Heart left ventricle (tissue), 16 donors: ENCODE measurements around the gene TMEM185A. TPM values are rescaled to one million over a fixed set of nuclear protein-coding genes. Genes with fewer than 3 reads are reported as not detected.

Experiments
- ATAC-seq, 4 donors: fragments of 200-7000 bp; cut with Tn5 transposase; one replicate each; pipeline ENCODE4 v1.9.1; 2020 to 2022; ENCODE audit warnings: moderate library complexity in 4 of 4, mild to moderate bottlenecking in 3 of 4, moderate number of reproducible peaks in 1 of 4
- DNase-seq, 5 donors: peaks; one replicate each; pipeline ENCODE4 v3.0.0-alpha.2; 2020
- H3K27ac ChIP-seq, 12 donors: fragments of 200-600 bp; sonication (generic) in 4 of 12; one replicate each; pipeline versions ENCODE4 v1.5.0 to v1.8.0; 2016 to 2022; ENCODE audit warnings: mild to moderate bottlenecking in 2 of 12
- H3K27me3 ChIP-seq, 9 donors: fragments of 200-600 bp; sonication (generic) in 2 of 9; one replicate each; pipeline versions ENCODE4 v1.5.1 to v1.8.0; 2016 to 2022; ENCODE audit warnings: mild to moderate bottlenecking in 3 of 9
- H3K36me3 ChIP-seq, 9 donors: fragments of 200-600 bp; sonication (generic) in 2 of 9; one replicate each; pipeline versions ENCODE4 v1.5.0 to v1.8.0; 2018 to 2022; ENCODE audit warnings: mild to moderate bottlenecking in 2 of 9
- H3K4me1 ChIP-seq, 12 donors: fragments of 200-600 bp; sonication (generic) in 4 of 12; one replicate each; pipeline versions ENCODE4 v1.5.0 to v1.8.0; 2016 to 2022; ENCODE audit warnings: mild to moderate bottlenecking in 3 of 12
- H3K4me3 ChIP-seq, 12 donors: fragments of 200-600 bp; sonication (generic) in 4 of 12; one replicate each; pipeline versions ENCODE4 v1.5.0 to v1.8.0; 2017 to 2022; ENCODE audit warnings: mild to moderate bottlenecking in 9 of 12, moderate library complexity in 4 of 12
- H3K9me3 ChIP-seq, 12 donors: fragments of 200-600 bp; sonication (generic) in 4 of 12; one replicate each; pipeline versions ENCODE4 v1.5.0 to v1.8.0; 2016 to 2022; ENCODE audit warnings: mild to moderate bottlenecking in 1 of 12
- POLR2A ChIP-seq, 2 donors: fragments of 450-650 bp; IDR thresholded peaks; one replicate each; pipeline ENCODE4 v1.6.1; 2017; ENCODE audit warnings: antibody characterized with exemption in 2 of 2, mild to moderate bottlenecking in 2 of 2, moderate library complexity in 2 of 2
- WGBS, 4 donors: extraction: QIAGEN DNeasy Blood & Tissue Kit in 2 of 4; methylation state at CpG; one replicate each; pipeline versions ENCODE4 v1.1.5 to v1.1.7; 2013 to 2018; 5-methylcytosine and 5-hydroxymethylcytosine counted together
- intact Hi-C, 10 donors: fragments of 100-400 bp; cut with DNase I; formaldehyde crosslinking; loops; one replicate each; pipeline versions ENCODE4 v1.11.1 to v1.14.2; 2022
- polyA plus RNA-seq, 2 donors: library from polyadenylated mRNA; stranded (reverse); fragments of 200-250 nt; gene quantifications; one replicate each; pipeline ENCODE4 v1.2.3, GENCODE V29; 2013
- total RNA-seq, 9 donors: library from RNA; depleted of rRNA in 2 of 9; stranded (reverse); fragments of >200 nt in 2 of 9; fragmentation: NEBNext Ultra II Directional in 3 of 9; extraction: Animal tissue kit (Norgen Biotek cat#: 25700) in 3 of 9; gene quantifications; one replicate each; pipeline versions ENCODE4 v1.1.0 to v1.2.4, GENCODE V29; 2016 to 2023
- TF ChIP-seq, protein P1 (sequence below), 12 donors: fragments of 200-600 bp; sonication (generic) in 4 of 12; IDR thresholded peaks; one replicate each; pipeline versions ENCODE4 v1.5.0 to v1.8.0; 2018 to 2022; ENCODE audit warnings: antibody characterized with exemption in 12 of 12, mild to moderate bottlenecking in 5 of 12
- donor health status: ischemic (EF 13 %, LVEDD 7.1; RV severe dilation, severe dysfunction).
- donor health status: healthy with polysubstance abuse.
- donor health status: DM: no; HTN: yes; CAD: no.
- donor health status: DM: no; HTN: no; CAD: no.
- donor health status: ischemic (EF 25% LVEDD 6.9; RV normal size, moderate dysfunction).
- donor health status: ischemic (EF 25% LVEDD 5.7; RV mildly dilated, moderate dysfunction).
- donor health status: healthy.
- donor health status: DM: yes; HTN: yes; CAD: no.
- donor health status: ischemic (EF 35%, LVEDD 5.7; RV mildly dilated, moderate dysfunction).
- donor health status: nonischemic (EF 11% LVEDD 7.7; RV severe dilation, severe dysfunction).
- donor health status: DM: yes; HTN: yes; CAD: no.
- donor health status: PGD.
- donor health status: ischemic (EF 29% LVEDD 5.4; RV normal size, mild dysfunction).
- donor health status: nonischemic (EF 23%, LVEDD 6.1; RV moderate dilation, normal function).

Gene TMEM185A
- total and polyA plus RNA-seq, 11 donors: 17.6 to 39.2 (median 32.9) TPM

DNA sequence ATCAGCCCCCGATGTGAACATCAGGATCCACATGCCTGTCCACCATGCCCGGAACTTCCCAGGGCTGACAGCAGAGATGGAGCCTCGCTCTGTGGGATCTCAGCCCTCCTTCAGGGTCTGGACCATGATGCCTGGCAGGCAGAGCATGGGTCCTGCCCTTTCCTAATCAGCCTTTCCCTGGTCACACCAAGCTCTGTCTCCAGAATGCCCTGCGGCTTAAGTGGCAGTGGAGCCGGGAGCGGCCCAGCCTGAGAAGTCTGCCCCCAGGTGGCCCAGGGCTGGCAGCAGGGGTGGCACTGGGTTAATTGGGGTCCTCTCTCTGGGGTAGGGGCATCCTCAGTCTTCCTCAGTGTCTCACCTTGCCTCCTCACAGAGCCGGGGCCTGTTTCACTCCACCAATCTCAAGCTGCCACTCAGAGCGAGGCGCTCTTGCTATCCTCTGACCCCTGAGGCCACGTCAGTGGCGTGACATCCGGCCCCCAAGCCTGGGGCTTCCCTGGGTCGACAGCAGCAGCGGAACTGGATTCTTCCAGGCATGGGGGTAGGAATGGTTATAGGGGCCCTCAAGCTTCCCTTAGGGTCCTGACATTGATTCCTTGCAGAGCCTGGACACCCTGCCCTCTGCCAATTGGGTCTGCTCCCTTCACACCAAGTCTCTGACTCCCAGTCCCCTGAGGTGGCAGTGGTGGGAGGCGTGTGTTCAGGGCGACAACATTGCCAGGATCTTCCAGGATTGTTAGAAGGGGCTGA lies 20.8 kb upstream of the TMEM185A start:
- H3K36me3 ChIP-seq: no peaks in the 10 kb centered on the region
- ATAC-seq: no peak
- no peak overlapping the region for H3K27ac ChIP-seq
- WGBS, 4 donors: 74 to 84% (median 81%) methylated on average over 15 to 16 of the region's 16 CpGs
- H3K27me3 ChIP-seq: no peaks in the 10 kb centered on the region
- no peak for TF ChIP-seq POLR2A (IDR thresholded peaks at IDR 0.05)
- TF ChIP-seq, protein P1, sequence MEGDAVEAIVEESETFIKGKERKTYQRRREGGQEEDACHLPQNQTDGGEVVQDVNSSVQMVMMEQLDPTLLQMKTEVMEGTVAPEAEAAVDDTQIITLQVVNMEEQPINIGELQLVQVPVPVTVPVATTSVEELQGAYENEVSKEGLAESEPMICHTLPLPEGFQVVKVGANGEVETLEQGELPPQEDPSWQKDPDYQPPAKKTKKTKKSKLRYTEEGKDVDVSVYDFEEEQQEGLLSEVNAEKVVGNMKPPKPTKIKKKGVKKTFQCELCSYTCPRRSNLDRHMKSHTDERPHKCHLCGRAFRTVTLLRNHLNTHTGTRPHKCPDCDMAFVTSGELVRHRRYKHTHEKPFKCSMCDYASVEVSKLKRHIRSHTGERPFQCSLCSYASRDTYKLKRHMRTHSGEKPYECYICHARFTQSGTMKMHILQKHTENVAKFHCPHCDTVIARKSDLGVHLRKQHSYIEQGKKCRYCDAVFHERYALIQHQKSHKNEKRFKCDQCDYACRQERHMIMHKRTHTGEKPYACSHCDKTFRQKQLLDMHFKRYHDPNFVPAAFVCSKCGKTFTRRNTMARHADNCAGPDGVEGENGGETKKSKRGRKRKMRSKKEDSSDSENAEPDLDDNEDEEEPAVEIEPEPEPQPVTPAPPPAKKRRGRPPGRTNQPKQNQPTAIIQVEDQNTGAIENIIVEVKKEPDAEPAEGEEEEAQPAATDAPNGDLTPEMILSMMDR (IDR thresholded peaks at IDR 0.05): no peak
- no peaks in the 10 kb centered on the region for H3K9me3 ChIP-seq
- intact Hi-C loops: no loop called here
- H3K4me1 ChIP-seq: no peaks in the 10 kb centered on the region
- DNase-seq: no peak
- H3K4me3 ChIP-seq: no peak overlapping the region

DNA sequence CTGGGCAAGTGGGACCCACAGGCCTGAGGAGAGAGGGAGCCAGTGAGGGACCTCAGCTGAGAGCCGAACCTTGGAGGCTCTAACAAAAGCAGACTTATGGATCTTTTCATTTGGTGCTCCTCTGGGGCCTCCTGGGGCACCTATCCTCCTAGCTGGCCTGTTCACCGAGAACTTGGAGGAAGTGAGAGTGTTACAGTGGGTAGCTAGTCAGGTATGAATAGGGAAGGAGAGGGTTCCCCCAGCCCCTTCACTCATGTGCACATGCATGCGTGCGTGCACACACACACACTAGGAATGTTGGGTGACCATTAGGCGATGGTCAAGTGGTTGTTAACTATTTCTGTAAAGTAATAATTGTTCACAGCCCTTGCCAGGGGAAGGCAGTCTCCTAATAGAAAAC lies 18.6 kb upstream of the TMEM185A start:
- Histone ChIP-seq H3K4me3 (no peak overlapping the region), H3K27me3 (no peaks in the 10 kb centered on the region), H3K27ac (no peak overlapping the region), H3K36me3 (no peaks in the 10 kb centered on the region), H3K4me1 (no peaks in the 10 kb centered on the region), H3K9me3 (no peaks in the 10 kb centered on the region)
- no peak for DNase-seq
- 81 to 96% (median 92%) methylated on average over 5 of the region's 5 CpGs for WGBS, 4 donors
- intact Hi-C loops: no loop called here
- ATAC-seq: no peak
- TF ChIP-seq, protein P1 (IDR thresholded peaks at IDR 0.05): no peak
- no peak for TF ChIP-seq POLR2A (IDR thresholded peaks at IDR 0.05)

DNA sequence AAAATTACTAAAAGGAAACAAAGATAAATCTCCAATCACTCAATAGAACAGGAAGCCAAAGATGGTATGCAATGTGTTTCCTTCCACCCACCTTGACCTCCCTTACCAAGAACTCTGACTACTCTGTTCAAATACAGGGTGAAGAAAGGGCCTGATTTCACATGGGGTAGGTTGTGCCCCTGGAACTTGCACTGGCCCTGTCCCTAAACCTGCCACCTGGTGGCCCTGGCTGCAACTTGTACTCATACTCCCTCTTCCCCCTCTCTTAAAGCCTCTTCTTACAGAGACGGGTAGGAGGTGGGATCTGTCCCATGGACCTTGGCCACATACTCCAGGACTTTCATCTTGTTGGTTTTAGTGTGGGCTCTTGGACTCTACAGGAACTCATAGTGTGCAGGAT lies 17.3 kb upstream of the TMEM185A start:
- no peak for DNase-seq
- ATAC-seq: no peak

DNA sequence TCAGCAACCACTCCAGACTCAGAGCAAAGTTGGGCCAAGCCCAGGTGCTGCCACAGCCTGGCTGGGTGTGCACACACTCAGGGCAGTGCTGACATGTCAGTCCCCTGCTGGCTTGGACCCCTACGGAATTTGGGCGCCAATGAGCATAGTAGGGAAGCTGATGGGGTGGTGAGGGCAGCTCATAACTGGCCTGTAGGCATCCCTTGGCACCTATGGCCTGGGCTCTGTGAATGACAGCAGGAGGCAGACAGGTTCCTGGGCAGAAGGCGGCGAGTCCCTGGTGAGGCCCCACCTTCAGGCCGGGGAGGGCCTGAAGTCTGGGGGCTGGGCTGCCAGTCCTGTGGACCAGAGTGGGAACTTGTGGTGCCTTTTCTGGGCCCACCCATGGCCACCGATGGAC lies 15.9 kb upstream of the TMEM185A start:
- H3K4me3 ChIP-seq: no peak overlapping the region
- H3K4me1 ChIP-seq: no peaks in the 10 kb centered on the region
- no peaks in the 10 kb centered on the region for H3K9me3 ChIP-seq
- no peaks in the 10 kb centered on the region for H3K27me3 ChIP-seq
- DNase-seq (no peak), ATAC-seq (no peak)
- no peaks in the 10 kb centered on the region for H3K36me3 ChIP-seq
- TF ChIP-seq POLR2A (IDR thresholded peaks at IDR 0.05): no peak
- TF ChIP-seq, protein P1 (IDR thresholded peaks at IDR 0.05): no peak
- no peak overlapping the region for H3K27ac ChIP-seq
- 63 to 87% (median 74%) methylated on average over 5 to 6 of the region's 6 CpGs for WGBS, 4 donors
- intact Hi-C loops: no loop called here

More for the DNA sequence above, 17.3 kb upstream of the TMEM185A start:
- intact Hi-C loops: no loop called here
- Histone ChIP-seq H3K4me3 (no peak overlapping the region), H3K4me1 (no peaks in the 10 kb centered on the region), H3K27me3 (no peaks in the 10 kb centered on the region), H3K36me3 (no peaks in the 10 kb centered on the region), H3K9me3 (no peaks in the 10 kb centered on the region), H3K27ac (no peak overlapping the region)
- TF ChIP-seq, protein P1 (IDR thresholded peaks at IDR 0.05): no peak
- TF ChIP-seq POLR2A (IDR thresholded peaks at IDR 0.05): no peak
- WGBS, 4 donors: 25 to 91% (median 63%) methylated on average over 1 of the region's 1 CpG
